ENCODE measurements around the gene LRCH3.
"Not testable (repeated sequence)": the region's sequence is repeated elsewhere in the genome, so short reads cannot be mapped to it uniquely, and the experiment has no call there.

The LRCH3 gene

GRCh38 chr3:197886052-197886451 lies 95.0 kb downstream of the LRCH3 start:
- DNase-seq (ENCODE audit: low read depth), result not testable (repeated sequence)

- not testable (repeated sequence) for DNase-seq (ENCODE audit: low read depth)
Observed at GRCh38 chr3:197887430-197888053, 96.5 kb downstream of the LRCH3 start.

- DNase-seq (ENCODE audit: low read depth), result no peak
Observed at GRCh38 chr3:197888511-197888910, 97.5 kb downstream of the LRCH3 start.

- DNase-seq (ENCODE audit: low read depth), result no peak
Observed at GRCh38 chr3:197889204-197889930, 98.3 kb downstream of the LRCH3 start.

- no peak for DNase-seq (ENCODE audit: low read depth)
Observed at GRCh38 chr3:197890693-197891092, 99.6 kb downstream of the LRCH3 start.

GRCh38 chr3:197892162-197892561 lies 101.1 kb downstream of the LRCH3 start:
- DNase-seq (ENCODE audit: low read depth), result no peak

- no peak for DNase-seq (ENCODE audit: low read depth)
Observed at GRCh38 chr3:197896421-197896820, 105.4 kb downstream of the LRCH3 start.

- no peak for DNase-seq (ENCODE audit: low read depth)
Observed at GRCh38 chr3:197899833-197900478, 108.9 kb downstream of the LRCH3 start.

- no peak for DNase-seq (ENCODE audit: low read depth)
Observed at GRCh38 chr3:197901626-197902025, 110.6 kb downstream of the LRCH3 start.

- peak; percentile 93 for DNase-seq (ENCODE audit: low read depth)
Observed at GRCh38 chr3:197906023-197906849, 115.2 kb downstream of the LRCH3 start.

- DNase-seq (ENCODE audit: low read depth), result no peak
Observed at GRCh38 chr3:197906850-197907187, 115.8 kb downstream of the LRCH3 start.

GRCh38 chr3:197907196-197907595 lies 116.1 kb downstream of the LRCH3 start:
- DNase-seq (ENCODE audit: low read depth), result no peak

GRCh38 chr3:197908550-197908949 lies 117.5 kb downstream of the LRCH3 start:
- DNase-seq (ENCODE audit: low read depth), result not testable (repeated sequence)

GRCh38 chr3:197908957-197909701 lies 118.1 kb downstream of the LRCH3 start:
- DNase-seq (ENCODE audit: low read depth), result no peak

GRCh38 chr3:197912741-197913476 lies 121.9 kb downstream of the LRCH3 start:
- no peak for DNase-seq (ENCODE audit: low read depth)

- DNase-seq (ENCODE audit: low read depth), result no peak
Observed at GRCh38 chr3:197913641-197914380, 122.8 kb downstream of the LRCH3 start.

- not testable (repeated sequence) for DNase-seq (ENCODE audit: low read depth)
Observed at GRCh38 chr3:197921429-197922275, 130.6 kb downstream of the LRCH3 start.

GRCh38 chr3:197926418-197926817 lies 135.4 kb downstream of the LRCH3 start:
- DNase-seq (ENCODE audit: low read depth), result no peak

GRCh38 chr3:197927578-197927977 lies 136.5 kb downstream of the LRCH3 start:
- DNase-seq (ENCODE audit: low read depth), result not testable (repeated sequence)
